ENCODE data around the gene SYNE2. TPM values are rescaled to one million over a fixed set of nuclear protein-coding genes. Genes with fewer than 3 reads are reported as not detected.

The SYNE2 gene
- total and polyA plus RNA-seq, 10 of the 15 experiments (the other 5 are each of a cell fraction or from before 2014, with no cell fraction given), result 2.1 to 52.7 (median 38.1) TPM

DNA sequence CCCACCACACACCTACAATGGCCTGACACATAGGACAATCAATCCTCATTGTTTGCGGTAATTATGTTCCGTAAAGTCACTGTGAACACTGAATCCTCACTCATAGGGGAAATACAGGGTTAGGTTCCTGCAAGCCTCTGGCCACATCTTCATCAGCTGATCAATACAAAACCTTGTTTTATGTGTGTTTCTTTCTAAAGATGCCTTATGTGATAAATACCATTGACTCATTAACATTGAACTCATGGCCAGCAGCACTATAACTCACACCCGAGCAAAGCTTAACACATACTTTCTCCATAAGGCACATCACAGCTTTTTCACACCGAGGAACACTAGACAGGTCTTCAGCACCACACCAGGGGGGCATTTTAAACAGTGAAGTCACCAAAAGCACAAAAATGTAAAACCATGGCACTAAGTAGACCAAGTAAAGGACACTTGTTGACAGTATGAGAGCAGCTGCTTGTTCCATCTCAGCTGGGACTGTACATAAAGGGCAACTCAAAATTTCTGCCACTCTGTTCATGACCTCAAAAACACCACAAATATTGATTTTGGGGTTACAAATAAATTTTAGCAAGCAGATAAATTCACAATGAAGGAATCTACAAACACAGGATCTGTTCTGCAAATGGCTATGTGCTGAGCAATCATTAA lies 380.9 kb downstream of the SYNE2 start:
- POLR2A ChIA-PET, result interaction anchor here (0.7 to 1.3 kb wide), 2 partner anchors 38 to 366 kb away, joined by 3 to 4 read pairs; no protein-coding TSS in a partner anchor
- peaks cover 4% of the 10 kb centered on the region; the same call in 1 of the 2 replicates for H3K79me2 ChIP-seq (ENCODE audit: control insufficient read depth, insufficient read depth, low read length)
- H3K27ac ChIP-seq (ENCODE audit: control insufficient read depth, insufficient read depth), result peak overlapping the region; percentile 22
- TSS peak; percentile 61 for BruUV-seq (replicated peaks)
- peaks cover 0 to 5% of the 10 kb centered on the region in 2 experiments; a peak in 1 of 4 replicates for H3K36me3 ChIP-seq (ENCODE audit: control insufficient read depth in 2 of 2, insufficient read depth in 2 of 2, low read length in 1 of 2)
- peaks cover 53% of the 10 kb centered on the region for H3K4me1 ChIP-seq (ENCODE audit: control insufficient read depth, insufficient read depth, low read length)
- H3K4me3 ChIP-seq, result peak overlapping the region; percentile 33; the same call in 1 of the 2 replicates
- H3K27me3 ChIP-seq (replicated peaks in 1 of 2; ENCODE audit: control insufficient read depth in 2 of 2, insufficient read depth in 2 of 2, low read length in 1 of 2), result no peaks in the 10 kb centered on the region
- in situ Hi-C loops (cut with MboI) (no loop called here), intact Hi-C loops (cut with micrococcal nuclease; ENCODE audit: unreplicated experiment) (loop anchor here (5.0 kb wide), 1 partner anchor 36 kb away; no protein-coding TSS in a partner anchor)
- 99% methylated on average over 4 of the region's 4 CpGs for WGBS (ENCODE audit: insufficient coverage, insufficient replicate concordance, low lambda C conversion rate, missing lambda C conversion rate)
- DNase-seq (ENCODE audit: low read depth, low spot score) (no peak), FAIRE-seq (no peak), ATAC-seq (no peak)
- CTCF ChIA-PET, result interaction anchor here (0.7 to 1.3 kb wide), 3 partner anchors 10 to 224 kb away, joined by 3 to 6 read pairs (median 3); no protein-coding TSS in a partner anchor
- no peaks in the 10 kb centered on the region for H3K9me3 ChIP-seq (replicated peaks; ENCODE audit: control insufficient read depth, insufficient read depth, low read length)
- no peaks in the 10 kb centered on the region for H4K20me1 ChIP-seq (ENCODE audit: control insufficient read depth, insufficient read depth)
- H2AFZ ChIP-seq (ENCODE audit: control insufficient read depth, low read depth, low read length), result no peak overlapping the region
- peak overlapping the region; percentile 89 for H3K4me2 ChIP-seq (ENCODE audit: control insufficient read depth, insufficient read depth)
- H3K9ac ChIP-seq (ENCODE audit: control insufficient read depth, insufficient read depth, low read length), result no peak overlapping the region
- SMC1A ChIA-PET (ENCODE audit: uncharacterized antibody, unreplicated experiment), result interaction anchor here (0.7 to 1.0 kb wide), 4 partner anchors 20 to 368 kb away, joined by 3 read pairs; no protein-coding TSS in a partner anchor
- RAD21 ChIA-PET (ENCODE audit: unreplicated experiment), result interaction anchor here (1.1 kb wide), 1 partner anchor 61 kb away, joined by 4 read pairs; the partner anchor contains the start of gene ESR2
- TF ChIP-seq STAT1 (conservative IDR thresholded peaks at IDR 0.05) (no peak), TCF12 (IDR thresholded peaks at IDR 0.05; ENCODE audit: low read depth, low read length) (no peak), ZNF207 (IDR thresholded peaks at IDR 0.05; ENCODE audit: borderline replicate concordance) (no peak), TBL1XR1 (IDR thresholded peaks at IDR 0.05; ENCODE audit: low read depth, low read length) (no peak), HDAC2 (IDR thresholded peaks at IDR 0.05) (no peak), POLR2AphosphoS2 (IDR thresholded peaks at IDR 0.05; ENCODE audit: low read depth, low read length) (no peak), MEF2A (IDR thresholded peaks at IDR 0.05; ENCODE audit: insufficient read depth, low read depth, low read length) (no peak)
- TF ChIP-seq, protein P1, sequence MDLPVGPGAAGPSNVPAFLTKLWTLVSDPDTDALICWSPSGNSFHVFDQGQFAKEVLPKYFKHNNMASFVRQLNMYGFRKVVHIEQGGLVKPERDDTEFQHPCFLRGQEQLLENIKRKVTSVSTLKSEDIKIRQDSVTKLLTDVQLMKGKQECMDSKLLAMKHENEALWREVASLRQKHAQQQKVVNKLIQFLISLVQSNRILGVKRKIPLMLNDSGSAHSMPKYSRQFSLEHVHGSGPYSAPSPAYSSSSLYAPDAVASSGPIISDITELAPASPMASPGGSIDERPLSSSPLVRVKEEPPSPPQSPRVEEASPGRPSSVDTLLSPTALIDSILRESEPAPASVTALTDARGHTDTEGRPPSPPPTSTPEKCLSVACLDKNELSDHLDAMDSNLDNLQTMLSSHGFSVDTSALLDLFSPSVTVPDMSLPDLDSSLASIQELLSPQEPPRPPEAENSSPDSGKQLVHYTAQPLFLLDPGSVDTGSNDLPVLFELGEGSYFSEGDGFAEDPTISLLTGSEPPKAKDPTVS (IDR thresholded peaks at IDR 0.05; ENCODE audit: low read depth, low read length), result no peak
- TF ChIP-seq, protein P2, sequence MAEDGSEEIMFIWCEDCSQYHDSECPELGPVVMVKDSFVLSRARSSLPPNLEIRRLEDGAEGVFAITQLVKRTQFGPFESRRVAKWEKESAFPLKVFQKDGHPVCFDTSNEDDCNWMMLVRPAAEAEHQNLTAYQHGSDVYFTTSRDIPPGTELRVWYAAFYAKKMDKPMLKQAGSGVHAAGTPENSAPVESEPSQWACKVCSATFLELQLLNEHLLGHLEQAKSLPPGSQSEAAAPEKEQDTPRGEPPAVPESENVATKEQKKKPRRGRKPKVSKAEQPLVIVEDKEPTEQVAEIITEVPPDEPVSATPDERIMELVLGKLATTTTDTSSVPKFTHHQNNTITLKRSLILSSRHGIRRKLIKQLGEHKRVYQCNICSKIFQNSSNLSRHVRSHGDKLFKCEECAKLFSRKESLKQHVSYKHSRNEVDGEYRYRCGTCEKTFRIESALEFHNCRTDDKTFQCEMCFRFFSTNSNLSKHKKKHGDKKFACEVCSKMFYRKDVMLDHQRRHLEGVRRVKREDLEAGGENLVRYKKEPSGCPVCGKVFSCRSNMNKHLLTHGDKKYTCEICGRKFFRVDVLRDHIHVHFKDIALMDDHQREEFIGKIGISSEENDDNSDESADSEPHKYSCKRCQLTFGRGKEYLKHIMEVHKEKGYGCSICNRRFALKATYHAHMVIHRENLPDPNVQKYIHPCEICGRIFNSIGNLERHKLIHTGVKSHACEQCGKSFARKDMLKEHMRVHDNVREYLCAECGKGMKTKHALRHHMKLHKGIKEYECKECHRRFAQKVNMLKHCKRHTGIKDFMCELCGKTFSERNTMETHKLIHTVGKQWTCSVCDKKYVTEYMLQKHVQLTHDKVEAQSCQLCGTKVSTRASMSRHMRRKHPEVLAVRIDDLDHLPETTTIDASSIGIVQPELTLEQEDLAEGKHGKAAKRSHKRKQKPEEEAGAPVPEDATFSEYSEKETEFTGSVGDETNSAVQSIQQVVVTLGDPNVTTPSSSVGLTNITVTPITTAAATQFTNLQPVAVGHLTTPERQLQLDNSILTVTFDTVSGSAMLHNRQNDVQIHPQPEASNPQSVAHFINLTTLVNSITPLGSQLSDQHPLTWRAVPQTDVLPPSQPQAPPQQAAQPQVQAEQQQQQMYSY (CRISPR knock-in tag; IDR thresholded peaks at IDR 0.05), result no peak
- TF ChIP-seq, protein P3, sequence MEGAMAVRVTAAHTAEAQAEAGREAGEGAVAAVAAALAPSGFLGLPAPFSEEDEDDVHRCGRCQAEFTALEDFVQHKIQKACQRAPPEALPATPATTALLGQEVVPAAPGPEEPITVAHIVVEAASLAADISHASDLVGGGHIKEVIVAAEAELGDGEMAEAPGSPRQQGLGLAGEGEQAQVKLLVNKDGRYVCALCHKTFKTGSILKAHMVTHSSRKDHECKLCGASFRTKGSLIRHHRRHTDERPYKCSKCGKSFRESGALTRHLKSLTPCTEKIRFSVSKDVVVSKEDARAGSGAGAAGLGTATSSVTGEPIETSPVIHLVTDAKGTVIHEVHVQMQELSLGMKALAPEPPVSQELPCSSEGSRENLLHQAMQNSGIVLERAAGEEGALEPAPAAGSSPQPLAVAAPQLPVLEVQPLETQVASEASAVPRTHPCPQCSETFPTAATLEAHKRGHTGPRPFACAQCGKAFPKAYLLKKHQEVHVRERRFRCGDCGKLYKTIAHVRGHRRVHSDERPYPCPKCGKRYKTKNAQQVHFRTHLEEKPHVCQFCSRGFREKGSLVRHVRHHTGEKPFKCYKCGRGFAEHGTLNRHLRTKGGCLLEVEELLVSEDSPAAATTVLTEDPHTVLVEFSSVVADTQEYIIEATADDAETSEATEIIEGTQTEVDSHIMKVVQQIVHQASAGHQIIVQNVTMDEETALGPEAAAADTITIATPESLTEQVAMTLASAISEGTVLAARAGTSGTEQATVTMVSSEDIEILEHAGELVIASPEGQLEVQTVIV (IDR thresholded peaks at IDR 0.05; ENCODE audit: borderline replicate concordance, partially characterized antibody), result no peak
- TF ChIP-seq, protein P4, sequence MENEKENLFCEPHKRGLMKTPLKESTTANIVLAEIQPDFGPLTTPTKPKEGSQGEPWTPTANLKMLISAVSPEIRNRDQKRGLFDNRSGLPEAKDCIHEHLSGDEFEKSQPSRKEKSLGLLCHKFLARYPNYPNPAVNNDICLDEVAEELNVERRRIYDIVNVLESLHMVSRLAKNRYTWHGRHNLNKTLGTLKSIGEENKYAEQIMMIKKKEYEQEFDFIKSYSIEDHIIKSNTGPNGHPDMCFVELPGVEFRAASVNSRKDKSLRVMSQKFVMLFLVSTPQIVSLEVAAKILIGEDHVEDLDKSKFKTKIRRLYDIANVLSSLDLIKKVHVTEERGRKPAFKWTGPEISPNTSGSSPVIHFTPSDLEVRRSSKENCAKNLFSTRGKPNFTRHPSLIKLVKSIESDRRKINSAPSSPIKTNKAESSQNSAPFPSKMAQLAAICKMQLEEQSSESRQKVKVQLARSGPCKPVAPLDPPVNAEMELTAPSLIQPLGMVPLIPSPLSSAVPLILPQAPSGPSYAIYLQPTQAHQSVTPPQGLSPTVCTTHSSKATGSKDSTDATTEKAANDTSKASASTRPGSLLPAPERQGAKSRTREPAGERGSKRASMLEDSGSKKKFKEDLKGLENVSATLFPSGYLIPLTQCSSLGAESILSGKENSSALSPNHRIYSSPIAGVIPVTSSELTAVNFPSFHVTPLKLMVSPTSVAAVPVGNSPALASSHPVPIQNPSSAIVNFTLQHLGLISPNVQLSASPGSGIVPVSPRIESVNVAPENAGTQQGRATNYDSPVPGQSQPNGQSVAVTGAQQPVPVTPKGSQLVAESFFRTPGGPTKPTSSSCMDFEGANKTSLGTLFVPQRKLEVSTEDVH (IDR thresholded peaks at IDR 0.05; ENCODE audit: low read depth, partially characterized antibody), result no peak
